ENCODE data around the gene IL18RAP. TPM values are rescaled to one million over a fixed set of nuclear protein-coding genes. Genes with fewer than 3 reads are reported as not detected.

Gene IL18RAP
- total RNA-seq, 1 experiment from 2014 or later = not detected

DNA sequence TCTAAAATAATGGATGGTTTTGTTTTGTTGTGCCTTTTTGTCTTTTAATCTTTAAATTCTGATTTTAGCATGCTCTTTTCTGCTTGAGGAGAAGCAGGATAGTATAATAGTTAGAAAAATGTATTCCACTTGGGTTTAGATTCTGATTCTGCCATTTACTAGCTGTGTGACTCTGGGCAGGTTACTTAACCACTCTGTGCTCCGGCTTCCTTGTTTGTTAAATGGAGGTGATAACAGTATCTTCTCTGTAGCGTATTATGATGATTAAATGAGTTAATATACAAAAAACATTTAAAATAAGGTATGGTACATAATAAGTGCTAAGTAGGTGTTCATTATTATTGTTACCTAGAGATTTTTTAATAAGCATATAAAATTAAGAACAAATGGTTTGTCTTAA lies 26.9 kb upstream of the IL18RAP start:
- Mint-ChIP-seq H3K36me3 (no peaks in the 10 kb centered on the region), H3K4me3 (no peak overlapping the region), H3K27ac (no peak overlapping the region), H3K9me3 (no peaks in the 10 kb centered on the region), H3K27me3 (ENCODE audit: low read depth) (no peaks in the 10 kb centered on the region), H3K4me1 (no peaks in the 10 kb centered on the region)
- ATAC-seq (no peak), DNase-seq (ENCODE audit: low spot score) (no peak)
- ChIA-PET CTCF (no interaction called here), POLR2A (no interaction called here)
- TF ChIP-seq FOXJ3 (CRISPR knock-in tag; IDR thresholded peaks at IDR 0.05; ENCODE audit: borderline replicate concordance) = no peak

DNA sequence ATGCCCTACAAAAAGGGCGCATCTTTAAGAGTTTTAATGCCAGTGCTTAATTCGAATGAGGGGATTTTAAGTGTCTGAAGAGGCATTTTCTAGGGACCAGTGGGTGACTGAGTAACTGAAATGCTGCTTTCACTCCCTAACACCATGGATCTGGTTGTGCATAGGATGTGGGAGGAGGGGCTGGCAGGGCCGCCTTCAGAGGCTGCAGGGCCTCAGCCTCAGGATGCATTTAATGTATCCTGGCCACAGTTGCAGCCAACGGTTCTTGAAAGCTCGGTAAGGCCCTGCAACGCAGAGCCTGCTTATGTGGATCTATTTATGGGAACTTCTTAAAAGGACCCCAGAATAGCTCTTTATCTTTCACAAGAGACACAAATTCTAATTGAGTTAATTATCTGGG lies 25.8 kb upstream of the IL18RAP start:
- Mint-ChIP-seq H3K9me3 (no peaks in the 10 kb centered on the region), H3K27ac (no peak overlapping the region), H3K36me3 (no peaks in the 10 kb centered on the region), H3K4me1 (no peaks in the 10 kb centered on the region), H3K4me3 (no peak overlapping the region), H3K27me3 (ENCODE audit: low read depth) (no peaks in the 10 kb centered on the region)
- no peak for TF ChIP-seq ATF1 (CRISPR knock-in tag; IDR thresholded peaks at IDR 0.05)
- TF ChIP-seq MYBL2 (CRISPR knock-in tag; IDR thresholded peaks at IDR 0.05) = no peak
- TF ChIP-seq E2F4 (CRISPR knock-in tag; IDR thresholded peaks at IDR 0.05; ENCODE audit: borderline replicate concordance, low read depth) = no peak
- TF ChIP-seq, protein P1, sequence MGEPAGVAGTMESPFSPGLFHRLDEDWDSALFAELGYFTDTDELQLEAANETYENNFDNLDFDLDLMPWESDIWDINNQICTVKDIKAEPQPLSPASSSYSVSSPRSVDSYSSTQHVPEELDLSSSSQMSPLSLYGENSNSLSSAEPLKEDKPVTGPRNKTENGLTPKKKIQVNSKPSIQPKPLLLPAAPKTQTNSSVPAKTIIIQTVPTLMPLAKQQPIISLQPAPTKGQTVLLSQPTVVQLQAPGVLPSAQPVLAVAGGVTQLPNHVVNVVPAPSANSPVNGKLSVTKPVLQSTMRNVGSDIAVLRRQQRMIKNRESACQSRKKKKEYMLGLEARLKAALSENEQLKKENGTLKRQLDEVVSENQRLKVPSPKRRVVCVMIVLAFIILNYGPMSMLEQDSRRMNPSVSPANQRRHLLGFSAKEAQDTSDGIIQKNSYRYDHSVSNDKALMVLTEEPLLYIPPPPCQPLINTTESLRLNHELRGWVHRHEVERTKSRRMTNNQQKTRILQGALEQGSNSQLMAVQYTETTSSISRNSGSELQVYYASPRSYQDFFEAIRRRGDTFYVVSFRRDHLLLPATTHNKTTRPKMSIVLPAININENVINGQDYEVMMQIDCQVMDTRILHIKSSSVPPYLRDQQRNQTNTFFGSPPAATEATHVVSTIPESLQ (CRISPR knock-in tag; IDR thresholded peaks at IDR 0.05) = no peak
- TF ChIP-seq JUN (CRISPR knock-in tag; IDR thresholded peaks at IDR 0.05) = no peak
- no peak for TF ChIP-seq NFATC4 (CRISPR knock-in tag; IDR thresholded peaks at IDR 0.05)
- no peak for TF ChIP-seq TEAD4 (CRISPR knock-in tag; IDR thresholded peaks at IDR 0.05)
- TF ChIP-seq ZNF396 (CRISPR knock-in tag; IDR thresholded peaks at IDR 0.05; ENCODE audit: borderline replicate concordance) = no peak
- no peak for TF ChIP-seq NR3C1 (CRISPR knock-in tag; conservative IDR thresholded peaks at IDR 0.05; ENCODE audit: low read depth)
- no peak for TF ChIP-seq TEAD1 (CRISPR knock-in tag; IDR thresholded peaks at IDR 0.05)
- no peak for TF ChIP-seq GRHL2 (CRISPR knock-in tag; IDR thresholded peaks at IDR 0.05; ENCODE audit: insufficient replicate concordance, severe bottlenecking)
- TF ChIP-seq ZNF263 (CRISPR knock-in tag; IDR thresholded peaks at IDR 0.05; ENCODE audit: low read depth) = no peak
- TF ChIP-seq GABPB1 (CRISPR knock-in tag; IDR thresholded peaks at IDR 0.05) = no peak
- TF ChIP-seq SP1 (CRISPR knock-in tag; conservative IDR thresholded peaks at IDR 0.05) = no peak
- no peak for TF ChIP-seq NR2C2 (CRISPR knock-in tag; IDR thresholded peaks at IDR 0.05)
- TF ChIP-seq ETV6 (CRISPR knock-in tag; IDR thresholded peaks at IDR 0.05) = no peak
- TF ChIP-seq EMX1 (CRISPR knock-in tag; IDR thresholded peaks at IDR 0.05) = no peak
- POLR2A ChIA-PET = no interaction called here
- peak; percentile 50; the same call in 1 of the 2 replicates for ATAC-seq
- DNase-seq (ENCODE audit: low spot score) = no peak
- CTCF ChIA-PET = interaction anchor here (1.0 kb wide), 1 partner anchor 41 kb away, joined by 4 read pairs; the partner anchor contains the start of gene IL18R1

DNA sequence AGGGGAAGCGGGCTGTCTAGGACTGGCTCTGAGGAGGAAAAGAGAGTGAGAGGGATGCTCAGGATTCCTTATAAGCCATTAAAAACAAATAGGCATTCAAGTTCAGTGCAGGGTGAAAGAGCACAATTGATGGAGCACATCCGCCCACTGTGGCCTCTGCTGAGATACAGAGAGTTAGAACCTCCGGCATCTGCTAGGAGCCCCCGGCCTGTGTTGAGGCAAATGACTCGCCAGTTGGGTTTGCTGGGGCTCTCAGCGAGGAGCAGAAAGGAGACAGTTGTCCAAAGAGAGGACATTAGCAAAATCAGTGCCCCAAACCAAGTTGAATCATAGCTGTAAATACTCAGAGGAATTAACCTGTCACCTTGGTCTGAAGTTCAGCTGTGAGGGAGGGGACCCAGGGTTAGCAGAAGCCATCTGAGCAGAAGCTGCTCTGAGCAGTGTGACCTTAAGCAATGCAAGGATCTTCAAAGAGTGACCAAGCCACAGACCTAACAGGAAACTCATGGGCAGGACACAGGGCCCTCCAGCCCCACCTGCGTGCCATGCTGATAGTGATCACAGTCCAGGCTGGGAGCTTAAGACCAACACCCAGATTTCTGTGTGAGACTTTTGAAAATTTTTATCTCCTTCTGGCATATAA lies 23.3 kb upstream of the IL18RAP start:
- no peak overlapping the region for H3K27ac Mint-ChIP-seq
- ChIA-PET POLR2A (no interaction called here), CTCF (no interaction called here)
- H3K36me3 Mint-ChIP-seq = no peaks in the 10 kb centered on the region
- no peaks in the 10 kb centered on the region for H3K9me3 Mint-ChIP-seq
- no peak overlapping the region for H3K4me3 Mint-ChIP-seq
- no peaks in the 10 kb centered on the region for H3K27me3 Mint-ChIP-seq (ENCODE audit: low read depth)
- H3K4me1 Mint-ChIP-seq = no peaks in the 10 kb centered on the region
- no peak for ATAC-seq
- DNase-seq (ENCODE audit: low spot score) = no peak
- TF ChIP-seq JAZF1 (CRISPR knock-in tag; IDR thresholded peaks at IDR 0.05) (no peak), ESRRA (CRISPR knock-in tag; IDR thresholded peaks at IDR 0.05; ENCODE audit: borderline replicate concordance) (no peak), CBFB (CRISPR knock-in tag; IDR thresholded peaks at IDR 0.05; ENCODE audit: low read depth) (no peak), MXD4 (CRISPR knock-in tag; IDR thresholded peaks at IDR 0.05; ENCODE audit: borderline replicate concordance) (no peak), ARID4B (CRISPR knock-in tag; IDR thresholded peaks at IDR 0.05; ENCODE audit: borderline replicate concordance) (no peak), ELF4 (CRISPR knock-in tag; IDR thresholded peaks at IDR 0.05; ENCODE audit: low read depth) (no peak), SMAD4 (CRISPR knock-in tag; IDR thresholded peaks at IDR 0.05) (no peak), ZNF416 (CRISPR knock-in tag; IDR thresholded peaks at IDR 0.05) (no peak), GABPB1 (CRISPR knock-in tag; IDR thresholded peaks at IDR 0.05) (no peak), FOXJ3 (CRISPR knock-in tag; IDR thresholded peaks at IDR 0.05; ENCODE audit: borderline replicate concordance) (no peak)
- TF ChIP-seq, protein P2, sequence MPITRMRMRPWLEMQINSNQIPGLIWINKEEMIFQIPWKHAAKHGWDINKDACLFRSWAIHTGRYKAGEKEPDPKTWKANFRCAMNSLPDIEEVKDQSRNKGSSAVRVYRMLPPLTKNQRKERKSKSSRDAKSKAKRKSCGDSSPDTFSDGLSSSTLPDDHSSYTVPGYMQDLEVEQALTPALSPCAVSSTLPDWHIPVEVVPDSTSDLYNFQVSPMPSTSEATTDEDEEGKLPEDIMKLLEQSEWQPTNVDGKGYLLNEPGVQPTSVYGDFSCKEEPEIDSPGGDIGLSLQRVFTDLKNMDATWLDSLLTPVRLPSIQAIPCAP (CRISPR knock-in tag; IDR thresholded peaks at IDR 0.05) = no peak

Measured in WTC11 (cell line).